Transverse colon (tissue), 4 donors: Measurements from ENCODE around the gene ATRN. TPM values are rescaled to one million over a fixed set of nuclear protein-coding genes. Genes with fewer than 3 reads are reported as not detected.

Source experiments
- DNase-seq: peaks from one replicate; pipeline ENCODE4 v3.0.0-alpha.2; 2019
- H3K27ac ChIP-seq, 4 donors: fragments of 200-600 bp; sonication (generic); 2 replicates each; pipeline ENCODE4 v1.5.1; 2016 to 2018; ENCODE audit warnings: inconsistent platforms in 4 of 4
- H3K27me3 ChIP-seq: fragments of 200-600 bp; sonication (generic); 2 replicates; pipeline ENCODE4 v1.5.1; 2017; ENCODE audit warnings: inconsistent platforms
- H3K36me3 ChIP-seq, 4 donors: fragments of 200-600 bp; sonication (generic); 2 replicates each; pipeline ENCODE4 v1.5.1; 2017 to 2019; ENCODE audit warnings: inconsistent platforms in 4 of 4
- H3K4me1 ChIP-seq, 4 donors: fragments of 200-600 bp; sonication (generic); 2 replicates each; pipeline ENCODE4 v1.5.1; 2017 to 2020; ENCODE audit warnings: inconsistent platforms in 4 of 4
- H3K4me3 ChIP-seq, 4 donors: fragments of 200-600 bp; sonication (generic); 1 replicate in 1 of 4; 2 replicates in 3 of 4; pipeline versions ENCODE4 v1.5.1 to v1.6.1; 2017 to 2019; ENCODE audit warnings: inconsistent platforms in 4 of 4
- H3K9me3 ChIP-seq, 2 donors: fragments of 200-600 bp; sonication (generic); 2 replicates each; pipeline ENCODE4 v1.5.1; 2017 to 2019; ENCODE audit warnings: inconsistent platforms in 2 of 2
- EP300 ChIP-seq: sonication (generic); formaldehyde crosslinking; IDR thresholded peaks from one replicate; pipeline ENCODE4 v1.6.1; 2017; ENCODE audit warnings: antibody characterized with exemption, low read depth
- POLR2A ChIP-seq: fragments of 450-650 bp; IDR thresholded peaks from one replicate; pipeline ENCODE4 v1.6.1; 2016; ENCODE audit warnings: antibody characterized with exemption, mild to moderate bottlenecking, moderate library complexity
- POLR2AphosphoS5 ChIP-seq, 3 donors: sonication (generic); formaldehyde crosslinking; IDR thresholded peaks; one replicate each; pipeline ENCODE4 v1.6.1; 2016; ENCODE audit warnings: antibody characterized with exemption in 3 of 3
- WGBS, 2 donors: methylation state at CpG; one replicate each; pipeline ENCODE4 v1.1.5; 2018; ENCODE audit warnings: low coverage in 1 of 2; 5-methylcytosine and 5-hydroxymethylcytosine counted together
- in situ Hi-C, 4 donors: fragments of 200-750 bp; cut with MboI; loops; one replicate each; pipeline versions ENCODE4 v1.15.0 to v1.15.1; 2017; ENCODE audit warnings: low sequenced_read_pairs in 3 of 4, low pct_ligation_motif_present in 1 of 4, low pct_unique_long_range_greater_than_20kb in 1 of 4
- intact Hi-C: fragments of 100-400 bp; cut with DNase I; formaldehyde crosslinking; loops from one replicate; pipeline ENCODE4 v1.15.1; 2023; ENCODE audit warnings: low total_unique reads
- total RNA-seq, 4 donors: library from RNA; depleted of rRNA; stranded (reverse); fragments of >200 nt; gene quantifications; one replicate each; pipeline ENCODE4 v1.1.0, GENCODE V29; 2016
- TF ChIP-seq, protein P1 (sequence below), 5 experiments: fragments of 200-600 bp in 3 of 5; fragments of 450-650 bp in 2 of 5; sonication (generic) in 3 of 5; IDR thresholded peaks; 1 replicate in 2 of 5; 2 replicates in 3 of 5; pipeline ENCODE4 v1.5.1; 2016 to 2017; ENCODE audit warnings: antibody characterized with exemption in 5 of 5, inconsistent platforms in 3 of 5, mild to moderate bottlenecking in 2 of 5, moderate library complexity in 1 of 5

ATRN gene
- total RNA-seq, 4 donors from 2014 or later, result 6.8 to 24.7 (median 15.9) TPM

DNA sequence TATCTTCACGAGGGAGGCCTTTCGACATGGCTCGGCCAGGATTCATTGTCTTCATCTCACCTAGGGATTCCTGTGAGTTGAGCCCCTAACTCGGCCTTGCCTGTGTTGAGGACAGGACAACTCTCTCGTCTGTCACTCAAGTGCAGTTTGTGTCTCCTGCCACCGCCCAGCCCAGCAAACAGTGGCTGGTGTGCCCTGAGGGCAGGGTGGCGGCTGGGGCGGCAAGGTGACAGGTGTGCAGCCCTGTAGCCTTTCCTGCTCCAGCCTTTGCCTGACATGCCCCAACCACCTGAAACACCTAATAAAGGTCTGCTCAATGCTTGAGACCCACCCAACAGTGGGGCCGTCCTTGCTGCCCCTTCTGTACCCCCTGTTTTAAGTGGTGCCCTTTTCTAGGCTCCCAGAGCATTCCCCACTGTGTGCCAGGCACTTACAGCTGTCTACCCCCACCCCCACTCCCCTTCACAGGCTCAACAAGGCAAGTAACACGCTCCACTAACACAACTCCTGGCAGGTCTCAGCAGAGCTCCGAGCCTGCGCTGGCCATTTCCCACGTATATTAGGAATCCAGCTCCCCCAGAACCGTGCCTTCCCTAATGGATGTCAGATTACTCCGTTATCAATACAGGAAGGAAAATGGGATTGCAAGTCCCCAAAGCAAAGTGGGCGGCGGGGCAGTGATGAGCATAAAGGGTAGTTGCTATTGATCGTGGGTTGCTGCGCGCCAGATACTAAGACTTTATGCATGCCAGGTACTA lies 174.7 kb downstream of the ATRN start:
- Histone ChIP-seq H3K4me1 (no peaks in the 10 kb centered on the region), H3K4me3 (no peak overlapping the region), H3K9me3 (no peaks in the 10 kb centered on the region), H3K36me3 (peaks cover 0 to 5% (median 0%) of the 10 kb centered on the region in 4 donors), H3K27ac (no peak overlapping the region), H3K27me3 (no peaks in the 10 kb centered on the region)
- in situ Hi-C loops (no loop called here), intact Hi-C loops (no loop called here)
- WGBS, 2 donors, result 93 to 94% methylated on average over 7 to 18 of the region's 20 CpGs
- DNase-seq, result no peak
- TF ChIP-seq POLR2A, result no peak

DNA sequence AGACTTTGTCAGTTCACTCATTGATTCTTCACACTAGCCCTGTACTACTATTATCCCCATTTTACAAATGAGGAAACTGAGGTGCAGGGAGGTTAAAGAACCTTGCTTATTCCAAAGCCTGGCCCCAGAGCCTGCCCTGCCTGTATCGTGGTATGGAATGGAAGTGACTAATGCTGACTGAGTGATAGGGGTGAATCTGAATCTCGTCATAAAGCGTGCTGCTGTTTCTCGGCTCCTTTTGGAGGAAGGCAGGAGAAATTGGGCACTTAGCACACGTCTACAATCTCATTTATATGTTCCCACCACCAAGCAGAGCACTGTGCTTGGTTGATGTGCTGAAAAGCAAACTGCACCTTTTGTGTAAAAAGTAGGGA lies 175.2 kb downstream of the ATRN start:
- WGBS, 2 donors, result 75 to 83% methylated on average over 2 to 5 of the region's 5 CpGs
- H3K4me1 ChIP-seq, result no peaks in the 10 kb centered on the region
- intact Hi-C loops, result no loop called here
- no peak overlapping the region for H3K4me3 ChIP-seq
- no peak overlapping the region for H3K27ac ChIP-seq
- no peak for DNase-seq
- in situ Hi-C loops, result no loop called here
- peaks cover 0 to 5% (median 0%) of the 10 kb centered on the region in 4 donors for H3K36me3 ChIP-seq
- no peaks in the 10 kb centered on the region for H3K27me3 ChIP-seq
- H3K9me3 ChIP-seq, result no peaks in the 10 kb centered on the region
- TF ChIP-seq, protein P1, sequence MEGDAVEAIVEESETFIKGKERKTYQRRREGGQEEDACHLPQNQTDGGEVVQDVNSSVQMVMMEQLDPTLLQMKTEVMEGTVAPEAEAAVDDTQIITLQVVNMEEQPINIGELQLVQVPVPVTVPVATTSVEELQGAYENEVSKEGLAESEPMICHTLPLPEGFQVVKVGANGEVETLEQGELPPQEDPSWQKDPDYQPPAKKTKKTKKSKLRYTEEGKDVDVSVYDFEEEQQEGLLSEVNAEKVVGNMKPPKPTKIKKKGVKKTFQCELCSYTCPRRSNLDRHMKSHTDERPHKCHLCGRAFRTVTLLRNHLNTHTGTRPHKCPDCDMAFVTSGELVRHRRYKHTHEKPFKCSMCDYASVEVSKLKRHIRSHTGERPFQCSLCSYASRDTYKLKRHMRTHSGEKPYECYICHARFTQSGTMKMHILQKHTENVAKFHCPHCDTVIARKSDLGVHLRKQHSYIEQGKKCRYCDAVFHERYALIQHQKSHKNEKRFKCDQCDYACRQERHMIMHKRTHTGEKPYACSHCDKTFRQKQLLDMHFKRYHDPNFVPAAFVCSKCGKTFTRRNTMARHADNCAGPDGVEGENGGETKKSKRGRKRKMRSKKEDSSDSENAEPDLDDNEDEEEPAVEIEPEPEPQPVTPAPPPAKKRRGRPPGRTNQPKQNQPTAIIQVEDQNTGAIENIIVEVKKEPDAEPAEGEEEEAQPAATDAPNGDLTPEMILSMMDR (IDR thresholded peaks at IDR 0.05), result no peak
- no peak for TF ChIP-seq POLR2AphosphoS5 (IDR thresholded peaks at IDR 0.05)
- no peak for TF ChIP-seq POLR2A
- TF ChIP-seq EP300, result no peak

DNA sequence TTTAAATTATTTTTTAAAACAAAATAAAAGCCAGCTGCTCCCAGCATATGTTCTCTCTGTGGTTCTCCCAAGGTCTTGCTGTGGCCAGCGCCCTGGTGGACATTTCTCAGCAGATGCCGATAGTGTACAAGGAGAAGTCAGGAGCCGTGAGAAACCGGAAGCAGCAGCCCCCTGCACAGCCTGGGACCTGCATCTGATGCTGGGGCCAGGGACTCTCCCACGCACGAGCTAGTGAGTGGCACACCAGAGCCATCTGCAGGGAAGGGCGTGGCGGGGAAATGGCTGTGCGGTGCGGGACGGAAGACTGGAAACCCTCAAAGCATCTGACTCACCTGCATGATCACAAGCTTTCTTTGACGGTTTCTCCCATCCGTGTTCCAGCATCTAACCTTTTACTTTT lies 175.8 kb downstream of the ATRN start:
- DNase-seq, result no peak
- 83 to 95% methylated on average over 4 to 13 of the region's 13 CpGs for WGBS, 2 donors
- Histone ChIP-seq H3K27ac (no peak overlapping the region), H3K9me3 (no peaks in the 10 kb centered on the region), H3K36me3 (peaks cover 0 to 5% (median 0%) of the 10 kb centered on the region in 4 donors), H3K27me3 (no peaks in the 10 kb centered on the region), H3K4me1 (no peaks in the 10 kb centered on the region), H3K4me3 (no peak overlapping the region)
- intact Hi-C loops, result no loop called here
- in situ Hi-C loops, result no loop called here
- TF ChIP-seq, protein P1 (IDR thresholded peaks at IDR 0.05), result no peak
- no peak for TF ChIP-seq EP300
- TF ChIP-seq POLR2A, result no peak
- no peak for TF ChIP-seq POLR2AphosphoS5 (IDR thresholded peaks at IDR 0.05)

DNA sequence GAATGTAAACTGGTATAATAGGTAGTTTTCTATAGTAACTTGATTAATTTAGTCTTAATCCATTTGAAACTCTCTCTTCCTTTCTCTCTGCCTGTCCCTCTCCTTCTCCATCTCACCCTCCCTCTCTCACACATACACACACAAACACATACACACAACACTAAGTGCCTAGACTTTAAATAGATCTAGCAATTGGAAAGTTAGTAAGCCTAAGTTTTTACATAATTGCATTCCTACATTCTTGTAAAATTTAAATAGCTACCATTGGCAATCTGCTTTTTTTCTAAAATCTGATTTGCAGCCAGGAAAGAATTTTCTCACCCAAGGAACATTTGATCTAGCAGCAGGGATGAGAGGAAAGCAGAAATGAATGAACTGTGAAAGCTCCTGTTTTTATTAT lies 176.7 kb downstream of the ATRN start:
- TF ChIP-seq POLR2A (no peak), EP300 (no peak)
- Histone ChIP-seq H3K4me1 (no peaks in the 10 kb centered on the region), H3K27me3 (no peaks in the 10 kb centered on the region), H3K4me3 (no peak overlapping the region), H3K9me3 (no peaks in the 10 kb centered on the region), H3K36me3 (peaks cover 0 to 5% (median 0%) of the 10 kb centered on the region in 4 donors), H3K27ac (no peak overlapping the region)
- in situ Hi-C loops, result no loop called here
- DNase-seq, result no peak
- intact Hi-C loops, result no loop called here

DNA sequence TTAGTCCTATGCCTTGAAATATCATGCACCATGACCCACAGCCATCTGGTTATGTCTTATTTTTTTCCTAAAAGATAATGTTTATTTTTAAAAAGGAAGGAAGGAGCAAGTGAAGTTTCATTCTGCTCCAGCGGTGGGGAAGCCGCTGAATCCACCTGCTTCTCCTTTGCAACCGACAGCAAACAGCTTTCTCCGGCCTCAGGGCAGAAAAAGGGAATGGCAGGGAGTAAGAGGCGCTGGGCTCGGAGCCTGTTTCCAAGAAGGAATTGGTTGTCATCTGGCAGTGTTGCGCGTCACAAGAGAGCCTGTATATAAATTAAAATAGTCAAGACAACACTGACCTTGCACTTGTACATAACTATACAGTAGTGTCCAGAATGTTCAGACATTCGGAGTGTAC lies 178.1 kb downstream of the ATRN start:
- DNase-seq, result no peak
- H3K36me3 ChIP-seq, result peaks cover 0 to 5% (median 0%) of the 10 kb centered on the region in 4 donors
- WGBS, 2 donors, result 88 to 92% methylated on average over 8 to 9 of the region's 9 CpGs
- intact Hi-C loops (no loop called here), in situ Hi-C loops (no loop called here)
- H3K9me3 ChIP-seq, result no peaks in the 10 kb centered on the region
- TF ChIP-seq POLR2AphosphoS5 (IDR thresholded peaks at IDR 0.05), result no peak
- TF ChIP-seq EP300, result no peak
- TF ChIP-seq, protein P1 (IDR thresholded peaks at IDR 0.05), result no peak
- no peak for TF ChIP-seq POLR2A
- no peaks in the 10 kb centered on the region for H3K27me3 ChIP-seq
- no peaks in the 10 kb centered on the region for H3K4me1 ChIP-seq
- no peak overlapping the region for H3K27ac ChIP-seq
- H3K4me3 ChIP-seq, result no peak overlapping the region
